OCI-LY3 (cell line): ENCODE data around the gene MEX3C.

Source experiments
- H2AFZ ChIP-seq: fragments of 200-600, 300-600 bp; shearing (Covaris generic); 2 replicates; pipeline ENCODE4 v1.6.0; 2014; ENCODE audit warnings: antibody characterized with exemption, low read depth, low read length
- H3K27ac ChIP-seq: fragments of 200-600, 300-600 bp; sonication (generic); 2 replicates; pipeline ENCODE4 v1.5.1; 2014; ENCODE audit warnings: mild to moderate bottlenecking, low read length, moderate library complexity, mixed read lengths
- H3K27me3 ChIP-seq: fragments of 200-600, 300-600 bp; sonication (generic); 2 replicates; pipeline ENCODE4 v1.6.1; 2014; ENCODE audit warnings: low read depth, low read length, mixed read lengths
- H3K36me3 ChIP-seq: fragments of 200-600, 300-600 bp; sonication (generic); replicated peaks from 2 replicates; pipeline ENCODE3; 2014; ENCODE audit warnings: low read depth, low read length, mixed read lengths
- H3K4me1 ChIP-seq: fragments of 300-600, 200-600 bp; sonication (generic); 2 replicates; pipeline ENCODE4 v1.6.1; 2014; ENCODE audit warnings: low read length, mixed read lengths
- H3K4me2 ChIP-seq: fragments of 200-600, 300-600 bp; sonication (generic); 2 replicates; pipeline ENCODE4 v1.6.1; 2014; ENCODE audit warnings: low read length, mixed read lengths
- H3K4me3 ChIP-seq: fragments of 300-600, 200-600 bp; sonication (generic); 2 replicates; pipeline ENCODE4 v1.5.1; 2014; ENCODE audit warnings: antibody characterized with exemption, mild to moderate bottlenecking, low read length, moderate library complexity
- H3K79me2 ChIP-seq: fragments of 300-600, 200-600 bp; shearing (Covaris generic); 2 replicates; pipeline ENCODE4 v1.6.1; 2014; ENCODE audit warnings: mild to moderate bottlenecking, low read length, mixed read lengths
- H3K9ac ChIP-seq: fragments of 300-600, 200-600 bp; shearing (Covaris generic); 2 replicates; pipeline ENCODE4 v1.6.0; 2014; ENCODE audit warnings: mild to moderate bottlenecking, low read length, moderate library complexity
- H3K9me3 ChIP-seq: fragments of 200-600, 300-600 bp; shearing (Covaris generic); 2 replicates; pipeline ENCODE4 v1.6.1; 2014; ENCODE audit warnings: low read length, mixed read lengths; ENCODE audit not compliant: insufficient read depth
- H4K20me1 ChIP-seq: fragments of 200-600, 300-600 bp; sonication (generic); 2 replicates; pipeline ENCODE4 v1.6.1; 2016; ENCODE audit warnings: low read length, mixed read lengths; ENCODE audit not compliant: insufficient read depth
- CTCF ChIP-seq: fragments of 200-600, 300-600 bp; sonication (generic); IDR thresholded peaks from 2 replicates; pipeline ENCODE4 v1.5.1; 2014; ENCODE audit warnings: antibody characterized with exemption, low read length, low read depth
- EZH2phosphoT487 ChIP-seq: fragments of 200-600 bp; shearing (Covaris generic); IDR thresholded peaks from 2 replicates; pipeline ENCODE4 v1.6.1; 2018; ENCODE audit warnings: antibody characterized with exemption, mixed run types, low read depth

Gene MEX3C

GRCh38 chr18:51183372-51184090 is 13.9 kb downstream of the MEX3C start:
- Histone ChIP-seq H3K4me1 (peaks cover 32% of the 10 kb centered on the region), H3K4me3 (no peak overlapping the region), H4K20me1 (peaks cover 97% of the 10 kb centered on the region), H3K27me3 (no peaks in the 10 kb centered on the region), H3K9ac (no peak overlapping the region), H3K27ac (no peak overlapping the region), H3K9me3 (no peaks in the 10 kb centered on the region), H3K4me2 (no peak overlapping the region), H2AFZ (no peak overlapping the region), H3K36me3 (peaks cover 54% of the 10 kb centered on the region), H3K79me2 (peaks cover 100% of the 10 kb centered on the region)
- TF ChIP-seq EZH2phosphoT487 (no peak), CTCF (no peak)

- H3K4me2 ChIP-seq, result no peak overlapping the region
- no peaks in the 10 kb centered on the region for H3K9me3 ChIP-seq
- H3K27me3 ChIP-seq, result no peaks in the 10 kb centered on the region
- no peak overlapping the region for H2AFZ ChIP-seq
- no peak for TF ChIP-seq EZH2phosphoT487
- peaks cover 97% of the 10 kb centered on the region for H4K20me1 ChIP-seq
- peaks cover 100% of the 10 kb centered on the region for H3K79me2 ChIP-seq
- peaks cover 28% of the 10 kb centered on the region for H3K4me1 ChIP-seq
- H3K27ac ChIP-seq, result no peak overlapping the region
- peaks cover 51% of the 10 kb centered on the region for H3K36me3 ChIP-seq
- H3K9ac ChIP-seq, result no peak overlapping the region
- H3K4me3 ChIP-seq, result no peak overlapping the region
Measured at GRCh38 chr18:51182824-51183223, 14.7 kb downstream of the MEX3C start.

- Histone ChIP-seq H3K27ac (peak overlapping the region; percentile 74), H3K4me3 (peak overlapping the region; percentile 38), H4K20me1 (peaks cover 15% of the 10 kb centered on the region), H3K79me2 (peaks cover 67% of the 10 kb centered on the region), H3K27me3 (no peaks in the 10 kb centered on the region), H3K36me3 (peaks cover 36% of the 10 kb centered on the region), H3K4me2 (peak overlapping the region; percentile 59), H2AFZ (no peak overlapping the region), H3K9ac (peak overlapping the region; percentile 16), H3K4me1 (peaks cover 47% of the 10 kb centered on the region), H3K9me3 (no peaks in the 10 kb centered on the region)
- no peak for TF ChIP-seq CTCF
- no peak for TF ChIP-seq EZH2phosphoT487
Measured at GRCh38 chr18:51171625-51172259, 25.7 kb downstream of the MEX3C start.

GRCh38 chr18:51171223-51171622 is 26.3 kb downstream of the MEX3C start:
- Histone ChIP-seq H3K4me3 (peak overlapping the region; percentile 38), H3K4me1 (peaks cover 47% of the 10 kb centered on the region), H3K4me2 (peak overlapping the region; percentile 59), H3K36me3 (peaks cover 31% of the 10 kb centered on the region), H3K9ac (peak overlapping the region; percentile 16; the same call in 1 of the 2 replicates), H3K79me2 (peaks cover 62% of the 10 kb centered on the region), H3K27ac (peak overlapping the region; percentile 74), H4K20me1 (peaks cover 10% of the 10 kb centered on the region), H3K9me3 (no peaks in the 10 kb centered on the region), H2AFZ (no peak overlapping the region), H3K27me3 (no peaks in the 10 kb centered on the region)
- no peak for TF ChIP-seq CTCF
- no peak for TF ChIP-seq EZH2phosphoT487
